IMR-90 (cell line): Measurements from ENCODE around the gene CTNNBIP1. TPM values are rescaled to one million over a fixed set of nuclear protein-coding genes. Genes with fewer than 3 reads are reported as not detected.
"Not testable (repeated sequence)": the region's sequence is repeated elsewhere in the genome, so short reads cannot be mapped to it uniquely, and the experiment has no call there.

Experiments
- ATAC-seq: fragments of 200-7000 bp; cut with Tn5 transposase; 2 replicates; pipeline ENCODE4 v1.9.1; 2020; ENCODE audit warnings: low read depth, mild to moderate bottlenecking, moderate library complexity
- BruUV-seq: library from RNA; stranded (reverse); fragments of 400-500 nt; replicated peaks from 2 replicates; lab custom pipeline; 2021; lab: Mats Ljungman, UMichigan
- CTCF ChIA-PET: fragments of 300-600 bp; formaldehyde crosslinking; extraction: SDS; loops from one replicate; lab custom pipeline; 2021; ENCODE audit warnings: antibody characterized with exemption; lab: Yijun Ruan, JAX
- POLR2A ChIA-PET: fragments of 300-600 bp; sonication (Branson Sonifier 250); formaldehyde crosslinking; loops from one replicate; lab custom pipeline; 2022; ENCODE audit warnings: antibody characterized with exemption; ENCODE audit not compliant: unreplicated experiment; lab: Charles Lee
- DNase-seq: peaks from one replicate; pipeline ENCODE4 v3.0.0; 2013
- H2AFZ ChIP-seq: replicated peaks from 2 replicates; pipeline ENCODE3; 2013; ENCODE audit warnings: low read length, mild to moderate bottlenecking; ENCODE audit not compliant: poor library complexity
- H2AK5ac ChIP-seq: 2 replicates; pipeline ENCODE4 v1.6.1; 2013; ENCODE audit warnings: low read depth, low read length, inconsistent platforms
- H2AK9ac ChIP-seq: replicated peaks from 2 replicates; pipeline ENCODE3; 2013; ENCODE audit warnings: mild to moderate bottlenecking, low read depth, low read length, moderate library complexity; ENCODE audit not compliant: poor library complexity
- H2BK120ac ChIP-seq: 2 replicates; pipeline ENCODE4 v1.6.1; 2013; ENCODE audit warnings: low read depth, low read length, inconsistent platforms
- H2BK15ac ChIP-seq: 3 replicates; pipeline ENCODE4 v1.6.1; 2013; ENCODE audit warnings: low read depth, low read length, inconsistent platforms
- H2BK20ac ChIP-seq: 2 replicates; pipeline ENCODE4 v1.6.1; 2013; ENCODE audit warnings: low read depth, mild to moderate bottlenecking, inconsistent platforms, low read length, moderate library complexity
- H2BK5ac ChIP-seq: 2 replicates; pipeline ENCODE4 v1.6.1; 2013; ENCODE audit warnings: mild to moderate bottlenecking, low read depth, low read length, inconsistent platforms; ENCODE audit not compliant: poor library complexity, severe bottlenecking
- H3K14ac ChIP-seq: replicated peaks from 2 replicates; pipeline ENCODE4 v1.6.1; 2013; ENCODE audit warnings: low read depth, low read length, inconsistent platforms
- H3K18ac ChIP-seq: 2 replicates; pipeline ENCODE4 v1.6.1; 2013; ENCODE audit warnings: low read depth, low read length, control low read depth
- H3K23ac ChIP-seq: 2 replicates; pipeline ENCODE4 v1.6.1; 2013; ENCODE audit warnings: low read depth, low read length, inconsistent platforms
- H3K27ac ChIP-seq: 2 replicates; pipeline ENCODE4 v1.5.1; 2013; ENCODE audit warnings: mild to moderate bottlenecking, control low read depth, low read length; ENCODE audit not compliant: insufficient read depth
- H3K27me3 ChIP-seq: 2 replicates; pipeline ENCODE4 v1.6.1; 2013; ENCODE audit warnings: low read length; ENCODE audit not compliant: control insufficient read depth, insufficient read depth
- H3K36me3 ChIP-seq: 2 replicates; pipeline ENCODE4 v1.6.1; 2013; ENCODE audit warnings: low read length, mixed read lengths; ENCODE audit not compliant: control insufficient read depth, insufficient read depth
- H3K4ac ChIP-seq: 2 replicates; pipeline ENCODE4 v1.6.1; 2013; ENCODE audit warnings: low read depth, low read length, inconsistent platforms
- H3K4me1 ChIP-seq: 2 replicates; pipeline ENCODE4 v1.6.1; 2013; ENCODE audit warnings: low read length, mixed read lengths; ENCODE audit not compliant: control insufficient read depth, insufficient read depth
- H3K4me2 ChIP-seq: 2 replicates; pipeline ENCODE4 v1.6.1; 2013; ENCODE audit warnings: low read depth, mild to moderate bottlenecking, control low read depth, low read length, moderate library complexity
- H3K4me3 ChIP-seq: 2 replicates; pipeline ENCODE4 v1.5.1; 2013; ENCODE audit warnings: low read depth, mild to moderate bottlenecking, control low read depth, low read length, moderate library complexity; ENCODE audit not compliant: insufficient read depth
- H3K56ac ChIP-seq: 2 replicates; pipeline ENCODE4 v1.6.1; 2013; ENCODE audit warnings: low read length, inconsistent platforms; ENCODE audit not compliant: insufficient read depth; ENCODE audit errors: extremely low read depth
- H3K79me1 ChIP-seq, 2 experiments: 2 replicates each; pipeline ENCODE4 v1.6.1; 2013; ENCODE audit warnings: low read length in 2 of 2, inconsistent platforms in 1 of 2, low read depth in 1 of 2
- H3K9ac ChIP-seq: 2 replicates; pipeline ENCODE4 v1.6.1; 2013; ENCODE audit warnings: low read depth, low read length, control low read depth
- H3K9me1 ChIP-seq: 2 replicates; pipeline ENCODE4 v1.6.1; 2013; ENCODE audit warnings: low read length, inconsistent platforms; ENCODE audit not compliant: insufficient read depth
- H3K9me3 ChIP-seq: 2 replicates; pipeline ENCODE4 v1.6.1; 2013; ENCODE audit warnings: low read length; ENCODE audit not compliant: control insufficient read depth, insufficient read depth
- H4K20me1 ChIP-seq: 2 replicates; pipeline ENCODE4 v1.6.1; 2013; ENCODE audit warnings: low read length, inconsistent platforms; ENCODE audit not compliant: insufficient read depth
- H4K5ac ChIP-seq: 2 replicates; pipeline ENCODE4 v1.6.1; 2013; ENCODE audit warnings: mild to moderate bottlenecking, low read depth, low read length, control low read depth
- H4K8ac ChIP-seq, 2 experiments: 2 replicates each; pipeline ENCODE4 v1.6.1; 2013; ENCODE audit warnings: low read depth in 2 of 2, low read length in 2 of 2, control low read depth in 1 of 2, inconsistent platforms in 1 of 2
- H4K91ac ChIP-seq: 2 replicates; pipeline ENCODE4 v1.6.1; 2013; ENCODE audit warnings: low read depth, low read length, inconsistent platforms; ENCODE audit not compliant: insufficient read depth
- WGBS, 2 experiments: methylation state at CpG; one replicate each; pipeline versions ENCODE4 v1.1.5 to v1.1.7; 2013; ENCODE audit warnings: missing lambda C conversion rate in 2 of 2; ENCODE audit not compliant: insufficient read length in 1 of 2; ENCODE audit errors: extremely low coverage in 2 of 2; 5-methylcytosine and 5-hydroxymethylcytosine counted together
- dilution Hi-C: fragments of 300-500 bp; cut with HindIII; formaldehyde crosslinking; loops from one replicate; pipeline ENCODE4 v1.14.3; 2018; ENCODE audit warnings: low sequenced_read_pairs; ENCODE audit not compliant: unreplicated experiment
- in situ Hi-C: fragments of 300-500 bp; cut with MboI; formaldehyde crosslinking; loops from 3 replicates; pipeline ENCODE4 v1.14.3; 2019; ENCODE audit warnings: low sequenced_read_pairs, inconsistent platforms, mixed read lengths
- intact Hi-C: fragments of 100-400 bp; cut with micrococcal nuclease; formaldehyde crosslinking; loops from 2 replicates; pipeline ENCODE4 v1.10.0; 2022
- polyA plus RNA-seq, 3 experiments: library from polyadenylated mRNA; depleted of rRNA; stranded (reverse); fragments of >200 nt; gene quantifications; 2 replicates each; pipeline ENCODE4 v1.2.3, GENCODE V29; 2012; ENCODE audit warnings: low replicate concordance in 1 of 3
- total RNA-seq: library from RNA; depleted of rRNA; stranded (reverse); fragments of >200 nt; gene quantifications from 2 replicates; pipeline ENCODE4 v1.2.3, GENCODE V29; 2012

The CTNNBIP1 gene
- total and polyA plus RNA-seq, 2 of the 4 experiments (the other 2 are of a cell fraction): 24.7 to 28.5 TPM

DNA sequence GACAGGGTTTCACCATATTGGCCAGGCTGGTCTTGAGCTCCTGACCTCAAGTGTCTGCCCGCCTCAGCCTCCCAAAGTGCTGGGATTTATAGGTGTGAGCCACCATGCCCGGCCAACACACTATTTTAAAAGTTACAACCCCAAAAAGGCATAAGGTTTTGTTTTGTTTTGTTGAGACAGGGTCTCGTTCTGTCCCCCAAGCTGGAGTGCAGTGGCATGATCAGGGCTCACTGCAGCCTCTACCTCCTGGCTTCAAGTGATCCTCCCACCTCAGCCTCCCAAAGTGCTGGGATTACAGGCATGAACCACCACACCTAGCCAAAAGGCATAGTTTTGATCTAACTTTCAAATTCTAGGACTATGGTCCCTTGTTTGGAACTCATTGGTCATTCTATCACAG is 7.4 kb upstream of the CTNNBIP1 start:
- no CpG with 5 or more reads among the region's 3 CpGs for WGBS, 2 experiments
- in situ Hi-C loops, intact Hi-C loops, H3K56ac ChIP-seq, H2BK120ac ChIP-seq, H2BK15ac ChIP-seq, H4K91ac ChIP-seq, H4K5ac ChIP-seq, H3K9ac ChIP-seq, H3K27ac ChIP-seq, H3K9me3 ChIP-seq, CTCF ChIA-PET, H2AK5ac ChIP-seq, H2AFZ ChIP-seq, H3K4me1 ChIP-seq, H3K79me1 ChIP-seq, H3K18ac ChIP-seq, H4K20me1 ChIP-seq, DNase-seq, H2BK5ac ChIP-seq, H3K14ac ChIP-seq, dilution Hi-C loops, H3K4me3 ChIP-seq, H3K27me3 ChIP-seq, H3K4ac ChIP-seq, H3K36me3 ChIP-seq, H3K23ac ChIP-seq, H2BK20ac ChIP-seq, H4K8ac ChIP-seq, ATAC-seq, H3K4me2 ChIP-seq, BruUV-seq, H3K9me1 ChIP-seq, H2AK9ac ChIP-seq: not testable (repeated sequence)
- POLR2A ChIA-PET: interaction anchor here (0.6 kb wide), 1 partner anchor 238 kb away, joined by 6 read pairs; no protein-coding TSS in a partner anchor
